Sigmoid colon (tissue), 7 donors: ENCODE measurements around the gene MRPL42. TPM values are rescaled to one million over a fixed set of nuclear protein-coding genes. Genes with fewer than 3 reads are reported as not detected.

ENCODE experiments used
- DNase-seq: peaks from one replicate; pipeline ENCODE4 v3.0.0-alpha.2; 2019
- H3K27ac ChIP-seq, 4 donors: fragments of 200-600 bp; sonication (generic); one replicate each; pipeline ENCODE4 v1.5.1; 2016 to 2019; ENCODE audit warnings: mild to moderate bottlenecking in 1 of 4
- H3K27me3 ChIP-seq, 3 donors: fragments of 200-600 bp; sonication (generic); one replicate each; pipeline ENCODE4 v1.5.1; 2019; ENCODE audit warnings: mild to moderate bottlenecking in 1 of 3
- H3K36me3 ChIP-seq, 4 donors: fragments of 200-600 bp; sonication (generic); one replicate each; pipeline ENCODE4 v1.5.1; 2016 to 2019
- H3K4me1 ChIP-seq, 4 donors: fragments of 200-600 bp; sonication (generic); one replicate each; pipeline ENCODE4 v1.5.1; 2017 to 2019
- H3K4me3 ChIP-seq, 4 donors: fragments of 200-600 bp; sonication (generic); one replicate each; pipeline ENCODE4 v1.5.1; 2017 to 2019; ENCODE audit warnings: mild to moderate bottlenecking in 2 of 4, moderate library complexity in 1 of 4
- H3K9me3 ChIP-seq, 4 donors: fragments of 200-600 bp in 3 of 4; sonication (generic) in 3 of 4; one replicate each; pipeline versions ENCODE4 v1.5.1 to v1.6.1; 2013 to 2019
- CTCF ChIP-seq, 4 experiments: fragments of 450-650 bp in 3 of 4; fragments of 200-600 bp in 1 of 4; IDR thresholded peaks; one replicate each; pipeline ENCODE4 v1.5.1; 2016 to 2019; ENCODE audit warnings: antibody characterized with exemption in 4 of 4, mild to moderate bottlenecking in 3 of 4, moderate library complexity in 2 of 4
- EP300 ChIP-seq, 4 donors: sonication (generic); formaldehyde crosslinking; IDR thresholded peaks; one replicate each; pipeline ENCODE4 v1.6.1; 2017; ENCODE audit warnings: antibody characterized with exemption in 4 of 4
- POLR2A ChIP-seq, 2 donors: fragments of 450-650 bp; IDR thresholded peaks; one replicate each; pipeline ENCODE4 v1.6.1; 2016; ENCODE audit warnings: antibody characterized with exemption in 2 of 2, mild to moderate bottlenecking in 2 of 2, moderate library complexity in 2 of 2
- POLR2AphosphoS5 ChIP-seq, 4 donors: sonication (generic); formaldehyde crosslinking; IDR thresholded peaks; one replicate each; pipeline ENCODE4 v1.6.1; 2017; ENCODE audit warnings: antibody characterized with exemption in 4 of 4
- WGBS, 2 donors: extraction: QIAGEN DNeasy Blood & Tissue Kit; methylation state at CpG; one replicate each; pipeline ENCODE4 v1.1.7; 2013; 5-methylcytosine and 5-hydroxymethylcytosine counted together
- intact Hi-C: fragments of 100-400 bp; cut with DNase I; formaldehyde crosslinking; loops from one replicate; pipeline ENCODE4 v1.15.1; 2023
- polyA plus RNA-seq, 3 donors: library from polyadenylated mRNA; stranded (reverse); fragments of 200-250 nt; gene quantifications; one replicate each; pipeline ENCODE4 v1.2.3, GENCODE V29; 2013
- total RNA-seq, 4 donors: library from RNA; depleted of rRNA; stranded (reverse); fragments of >200 nt; gene quantifications; one replicate each; pipeline ENCODE4 v1.1.0, GENCODE V29; 2016
- donor health status: healthy with polysubstance abuse.
- donor health status: Bipolar disorder and iron deficiency.
- donor health status: healthy.

The MRPL42 gene
- total and polyA plus RNA-seq, 7 donors: 37.9 to 79.5 (median 48.1) TPM

DNA sequence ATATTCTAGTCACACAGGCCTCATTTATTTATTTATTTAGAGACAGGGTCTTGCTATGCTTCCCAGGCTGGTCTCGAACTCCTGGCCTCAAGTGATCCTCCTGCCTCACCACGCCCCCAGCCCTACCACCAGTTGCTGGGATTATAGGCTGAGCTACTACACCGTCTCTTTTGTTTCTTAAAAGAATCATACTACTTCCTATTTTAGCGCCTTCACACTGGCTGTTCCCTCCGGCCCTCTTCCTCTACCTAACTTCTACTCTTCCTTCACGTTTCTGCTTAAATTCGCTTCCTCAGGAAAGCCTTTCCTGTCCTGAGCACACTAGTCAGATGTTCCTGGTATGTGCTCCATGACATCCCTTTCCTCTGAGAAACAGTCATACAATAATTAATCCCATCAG is 6.4 kb upstream of the MRPL42 start:
- WGBS, 2 donors: 74 to 87% methylated on average over 7 of the region's 7 CpGs

DNA sequence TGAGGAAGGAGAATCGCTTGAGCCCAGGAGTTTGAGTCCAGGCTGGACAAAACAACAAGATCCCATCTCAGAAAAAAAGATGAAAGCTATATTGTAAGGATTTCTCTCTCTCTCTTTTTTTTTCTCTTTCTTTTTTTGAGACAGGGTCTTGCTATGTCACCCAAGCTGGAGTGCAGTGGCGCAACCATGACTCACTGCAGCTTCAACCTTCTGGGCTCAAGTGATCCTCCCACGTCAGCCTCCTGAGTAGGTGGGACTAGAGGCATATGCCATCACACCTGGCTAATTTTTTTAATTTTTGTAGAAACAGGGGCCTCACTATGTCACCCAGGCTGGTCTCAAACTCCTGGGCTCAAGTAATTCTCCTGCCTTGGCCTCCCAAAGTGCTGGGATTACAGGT is 5.8 kb upstream of the MRPL42 start:
- H3K27ac ChIP-seq: no peak overlapping the region
- no peak overlapping the region for H3K4me3 ChIP-seq
- H3K27me3 ChIP-seq: no peaks in the 10 kb centered on the region
- intact Hi-C loops: no loop called here
- 82 to 97% methylated on average over 3 of the region's 3 CpGs for WGBS, 2 donors
- no peak for DNase-seq
- H3K4me1 ChIP-seq: no peaks in the 10 kb centered on the region
- TF ChIP-seq CTCF (IDR thresholded peaks at IDR 0.05) (no peak), EP300 (IDR thresholded peaks at IDR 0.05) (no peak), POLR2AphosphoS5 (IDR thresholded peaks at IDR 0.05) (no peak), POLR2A (IDR thresholded peaks at IDR 0.05) (no peak)
- no peaks in the 10 kb centered on the region for H3K9me3 ChIP-seq
- no peaks in the 10 kb centered on the region for H3K36me3 ChIP-seq

More for the DNA sequence above, 6.4 kb upstream of the MRPL42 start:
- DNase-seq: no peak
- no peaks in the 10 kb centered on the region for H3K36me3 ChIP-seq
- no peak overlapping the region for H3K4me3 ChIP-seq
- no peaks in the 10 kb centered on the region for H3K4me1 ChIP-seq
- H3K27me3 ChIP-seq: no peaks in the 10 kb centered on the region
- H3K9me3 ChIP-seq: no peaks in the 10 kb centered on the region
- no peak overlapping the region for H3K27ac ChIP-seq
- TF ChIP-seq CTCF (IDR thresholded peaks at IDR 0.05): no peak
- TF ChIP-seq POLR2AphosphoS5 (IDR thresholded peaks at IDR 0.05): no peak
- TF ChIP-seq POLR2A (IDR thresholded peaks at IDR 0.05): no peak
- no peak for TF ChIP-seq EP300 (IDR thresholded peaks at IDR 0.05)
- intact Hi-C loops: no loop called here

- Histone ChIP-seq H3K4me1 (peaks cover 0 to 24% (median 17%) of the 10 kb centered on the region in 4 donors), H3K4me3 (no peak overlapping the region), H3K27me3 (no peaks in the 10 kb centered on the region), H3K9me3 (no peaks in the 10 kb centered on the region), H3K36me3 (peaks cover 0 to 11% (median 0%) of the 10 kb centered on the region in 4 donors), H3K27ac (no peak overlapping the region)
- no peak for DNase-seq
- WGBS, 2 donors: 94% methylated on average over 5 of the region's 5 CpGs
- intact Hi-C loops: no loop called here
- TF ChIP-seq CTCF (IDR thresholded peaks at IDR 0.05): no peak
- no peak for TF ChIP-seq EP300 (IDR thresholded peaks at IDR 0.05)
- TF ChIP-seq POLR2AphosphoS5 (IDR thresholded peaks at IDR 0.05): no peak
- TF ChIP-seq POLR2A (IDR thresholded peaks at IDR 0.05): no peak
Observed at GRCh38 chr12:93465841-93466240, 1.5 kb upstream of the MRPL42 start.

- peak overlapping the region; percentile 81 to 90 (median 87) for H3K27ac ChIP-seq
Observed at GRCh38 chr12:93466625-93467350, 526 bp upstream of the MRPL42 start.

More at GRCh38 chr12:93466625-93467350, 526 bp upstream of the MRPL42 start:
- H3K4me1 ChIP-seq: peaks cover 0 to 24% (median 17%) of the 10 kb centered on the region in 4 donors
- 88 to 93% methylated on average over 9 of the region's 9 CpGs for WGBS, 2 donors
- intact Hi-C loops: loop anchor here (1.0 kb wide), 1 partner anchor 24 kb away; no protein-coding TSS in a partner anchor
- peak overlapping the region in 3 of 4 donors; percentile 55 to 74 (median 62) for H3K4me3 ChIP-seq
- H3K36me3 ChIP-seq: peaks cover 0 to 18% (median 0%) of the 10 kb centered on the region in 4 donors
- no peak for TF ChIP-seq CTCF (IDR thresholded peaks at IDR 0.05)
- no peak for TF ChIP-seq POLR2A (IDR thresholded peaks at IDR 0.05)
- no peak for TF ChIP-seq POLR2AphosphoS5 (IDR thresholded peaks at IDR 0.05)
- no peak for TF ChIP-seq EP300 (IDR thresholded peaks at IDR 0.05)
- no peaks in the 10 kb centered on the region for H3K9me3 ChIP-seq
- H3K27me3 ChIP-seq: no peaks in the 10 kb centered on the region
- no peak for DNase-seq
